ENCODE results near the gene RPS15A.

Gene RPS15A

GRCh38 chr16:18789850-18790706 lies at the start of gene RPS15A:
Gene RPS15A (minus strand): TSS chr16:18790334. CDS start chr16:18789113, 1,221 bp downstream.
- DNase-seq (ENCODE audit: low read depth in 2 of 2) = peak; percentile 88 to 90

- no peak for DNase-seq (ENCODE audit: low read depth in 2 of 2)
These were observed 49.4 kb upstream of the RPS15A start for GRCh38 chr16:18839555-18839954.

GRCh38 chr16:18836702-18837101 lies 46.6 kb upstream of the RPS15A start:
- DNase-seq (ENCODE audit: low read depth in 2 of 2) = no peak

- DNase-seq (ENCODE audit: low read depth in 2 of 2) = no peak
These were observed 44.7 kb upstream of the RPS15A start for GRCh38 chr16:18834864-18835263.

DNA sequence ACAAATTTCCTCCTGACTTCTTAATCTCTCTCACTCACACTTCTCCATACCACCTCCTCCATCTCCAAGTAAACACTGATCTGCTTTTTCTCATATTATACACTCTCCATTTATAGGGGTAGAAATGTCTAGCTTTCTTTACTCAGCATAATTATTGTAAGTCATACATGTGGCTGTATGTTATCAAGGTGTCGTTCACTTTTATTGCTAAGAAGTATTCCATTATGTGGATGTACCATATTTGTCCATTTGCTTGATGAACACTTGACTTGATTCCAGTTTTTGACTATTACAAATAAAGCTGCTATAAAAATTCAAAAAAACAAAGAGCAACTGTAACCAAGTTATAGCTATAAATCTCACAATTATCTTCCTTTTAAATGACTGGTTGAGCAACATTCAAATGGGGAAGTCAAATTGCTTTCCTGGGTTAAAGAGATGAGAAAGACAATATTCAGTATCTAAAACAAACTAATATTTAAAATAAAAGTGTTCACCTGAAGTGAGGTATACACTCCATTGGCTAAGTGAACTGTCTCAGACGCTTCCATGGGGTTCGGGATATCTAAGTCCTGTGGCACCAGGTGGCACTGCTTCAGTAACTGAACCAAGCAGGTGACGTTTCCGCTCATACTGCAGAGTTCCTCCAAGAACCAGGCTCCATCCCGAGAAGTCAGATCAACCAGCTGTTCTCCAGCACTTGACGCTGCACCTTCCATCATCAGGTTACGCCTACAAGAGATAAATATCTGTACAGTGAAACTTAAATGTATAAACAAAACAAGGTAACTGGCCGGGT lies 43.8 kb upstream of the RPS15A start:
- no peak for DNase-seq (ENCODE audit: low read depth in 2 of 2)

- DNase-seq (ENCODE audit: low read depth in 2 of 2) = no peak
These were observed 42.5 kb upstream of the RPS15A start for GRCh38 chr16:18832613-18833012.

DNA sequence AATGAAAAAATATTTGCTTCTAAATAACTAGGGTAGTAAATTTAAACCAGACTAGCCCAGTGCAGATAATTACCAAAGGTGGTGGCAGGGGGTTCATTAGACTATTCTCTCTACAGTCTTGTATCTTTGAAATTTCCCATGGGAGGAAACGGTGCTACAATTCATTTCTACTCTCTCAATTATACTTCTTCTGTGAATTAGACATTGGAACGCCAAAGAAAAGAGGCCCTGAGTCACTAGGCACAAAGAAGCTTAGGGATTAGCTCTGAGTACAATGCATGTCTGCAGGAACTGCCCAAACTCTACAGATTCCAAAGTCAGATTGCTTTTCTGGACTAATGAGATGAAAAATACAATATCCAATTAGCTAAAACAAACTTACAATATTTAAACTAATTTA lies 41.9 kb upstream of the RPS15A start:
- DNase-seq (ENCODE audit: low read depth in 2 of 2) = no peak

DNA sequence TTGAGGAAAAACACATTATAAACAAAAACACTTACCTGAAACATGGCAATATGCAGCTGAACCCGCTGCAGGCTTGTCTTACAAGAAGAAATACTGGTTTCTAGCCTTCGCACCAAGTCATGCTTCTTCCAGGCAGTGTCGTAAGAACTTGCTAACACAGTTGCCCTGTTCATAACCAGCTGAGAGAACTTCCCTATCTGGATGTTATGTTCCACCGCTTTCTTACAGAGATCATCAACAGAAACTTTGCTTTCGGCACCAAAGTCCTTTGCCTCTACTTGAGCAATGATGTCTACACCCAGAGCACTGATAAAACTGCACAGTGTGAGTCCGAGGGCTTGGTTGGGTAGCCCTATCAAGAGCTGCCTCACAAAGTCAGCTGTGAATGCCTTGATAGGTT lies 39.1 kb upstream of the RPS15A start:
- DNase-seq (ENCODE audit: low read depth in 2 of 2) = no peak

GRCh38 chr16:18827890-18828289 lies 37.8 kb upstream of the RPS15A start:
- no peak for DNase-seq (ENCODE audit: low read depth in 2 of 2)

- DNase-seq (ENCODE audit: low read depth in 2 of 2) = no peak
These were observed 26.2 kb upstream of the RPS15A start for GRCh38 chr16:18816286-18816685.

DNA sequence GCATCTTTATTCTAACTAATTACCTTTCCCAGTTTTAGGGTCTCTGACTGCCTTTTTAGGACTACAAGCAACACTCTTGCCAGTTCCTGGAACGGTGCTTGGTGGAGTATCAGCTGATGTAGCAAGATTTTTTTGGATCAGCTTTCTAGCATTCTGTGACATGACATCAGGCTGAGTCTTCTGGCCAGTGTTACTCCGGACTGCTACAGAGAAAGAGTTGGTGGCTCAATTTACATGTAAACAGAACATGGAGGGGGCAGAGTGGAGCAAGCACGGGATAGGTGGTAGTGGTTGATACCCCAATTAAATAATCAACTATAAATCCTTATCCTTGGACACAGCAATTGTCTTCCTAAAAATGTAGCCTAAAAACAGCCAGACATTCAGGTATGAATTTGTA lies 21.8 kb upstream of the RPS15A start:
- DNase-seq (ENCODE audit: low read depth in 2 of 2) = no peak

- no peak for DNase-seq (ENCODE audit: low read depth in 2 of 2)
These were observed 19.0 kb upstream of the RPS15A start for GRCh38 chr16:18809165-18809564.

DNA sequence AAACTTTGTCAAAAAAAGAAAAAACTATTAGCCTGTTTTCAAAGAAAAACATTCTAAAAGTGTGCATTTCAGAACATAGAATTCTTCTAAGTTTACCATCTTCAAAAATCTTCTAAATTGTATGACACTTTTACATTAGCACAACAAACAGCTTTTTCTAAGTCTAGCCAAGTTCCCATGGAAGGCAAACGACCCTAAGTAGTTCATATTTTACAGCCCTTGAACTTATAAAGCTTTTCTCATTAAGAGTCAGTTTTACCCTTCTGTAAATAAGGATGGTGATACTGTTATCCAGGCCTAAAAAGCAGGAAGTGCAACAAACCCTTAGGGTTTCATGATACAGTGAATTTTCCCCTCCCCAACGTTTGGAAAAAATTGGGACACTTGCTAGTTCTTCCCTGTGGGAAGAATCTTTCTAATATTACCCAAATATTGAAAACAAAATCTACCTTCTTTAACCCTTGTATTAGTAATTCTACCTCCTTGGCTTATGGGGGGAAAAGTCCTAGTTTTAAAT lies 15.2 kb upstream of the RPS15A start:
- no peak for DNase-seq (ENCODE audit: low read depth in 2 of 2)

- no peak for DNase-seq (ENCODE audit: low read depth in 2 of 2)
These were observed 14.4 kb upstream of the RPS15A start for GRCh38 chr16:18804540-18804939.

- no peak for DNase-seq (ENCODE audit: low read depth in 2 of 2)
These were observed 13.7 kb upstream of the RPS15A start for GRCh38 chr16:18803569-18804462.

DNA sequence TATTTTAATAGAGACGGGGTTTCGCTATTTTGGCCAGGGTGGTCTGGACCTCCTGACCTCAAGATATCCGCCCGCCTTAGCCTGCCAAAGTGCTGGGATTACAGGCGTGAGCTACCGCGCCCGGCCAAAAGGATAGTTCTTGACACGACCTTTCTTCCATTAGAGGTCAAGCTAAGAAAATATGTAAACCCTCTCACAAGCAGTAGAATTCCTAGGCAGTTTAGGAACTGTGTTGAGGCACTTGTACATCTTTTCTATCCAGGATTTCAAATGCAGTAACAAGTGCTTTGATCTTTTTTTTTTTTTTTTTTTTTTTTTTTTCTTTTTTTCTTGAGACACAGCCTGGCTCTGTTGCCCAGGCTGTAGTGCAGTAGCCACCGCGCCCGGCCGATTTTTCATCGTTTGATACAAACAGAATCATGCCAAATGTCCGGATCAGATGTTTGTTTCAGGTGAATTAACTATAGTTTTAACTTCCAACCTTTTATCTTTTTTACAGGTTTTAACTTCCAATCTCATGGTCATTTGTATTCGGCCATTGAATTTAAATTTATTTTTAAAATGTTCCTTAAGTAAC lies 12.7 kb upstream of the RPS15A start:
- DNase-seq (ENCODE audit: low read depth in 2 of 2) = no peak

- DNase-seq (ENCODE audit: low read depth in 2 of 2) = peak; percentile 98 to 99
These were observed 11.2 kb upstream of the RPS15A start, which contains the start of gene ARL6IP1 for GRCh38 chr16:18801145-18801972. Gene ARL6IP1 (minus strand): TSS chr16:18801549. CDS start chr16:18801466, 83 bp downstream.

GRCh38 chr16:18800775-18801144 lies 10.6 kb upstream of the RPS15A start:
- no peak for DNase-seq (ENCODE audit: low read depth in 2 of 2)

GRCh38 chr16:18800293-18800692 lies 10.2 kb upstream of the RPS15A start:
- no peak for DNase-seq (ENCODE audit: low read depth in 2 of 2)

DNA sequence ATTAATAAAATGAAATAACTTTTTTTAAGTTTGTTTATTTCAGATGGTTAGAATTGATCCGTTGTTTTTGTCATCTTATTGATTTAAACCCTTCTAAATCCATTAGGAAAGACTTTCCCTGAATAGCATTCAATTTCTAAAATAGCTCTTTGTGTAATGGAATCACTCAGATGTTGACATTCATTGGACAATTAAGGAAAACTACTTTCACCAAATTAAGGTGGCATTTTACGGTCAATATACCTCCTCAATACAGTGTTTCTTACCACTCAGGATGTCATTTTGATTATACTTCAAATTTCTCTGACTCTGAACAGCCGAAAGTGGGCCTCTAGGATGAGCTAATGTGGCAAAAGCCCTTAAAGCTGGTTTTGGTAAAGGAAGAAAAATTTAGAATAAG lies 9.4 kb upstream of the RPS15A start:
- DNase-seq (ENCODE audit: low read depth in 2 of 2) = no peak
